GM21423 (cell line): ENCODE measurements around the gene RNF39.
"Not testable (repeated sequence)": the region's sequence is repeated elsewhere in the genome, so short reads cannot be mapped to it uniquely, and the experiment has no call there.

Experiments used
- ATAC-seq: cut with Tn5 transposase; IDR thresholded peaks from one replicate; pipeline ENCODE4 v1.9.1; 2021; ENCODE audit warnings: mild to moderate bottlenecking, moderate library complexity; ENCODE audit not compliant: unreplicated experiment

RNF39 gene

GRCh38 chr6:30062471-30063178, 12.9 kb downstream of the RNF39 start:
- ATAC-seq: no peak

GRCh38 chr6:30061858-30062458, 13.6 kb downstream of the RNF39 start:
- no peak for ATAC-seq

GRCh38 chr6:30061092-30061857, 14.3 kb downstream of the RNF39 start, which contains the start of gene POLR1H:
TSS of gene POLR1H (plus strand) at chr6:30061265. CDS start at chr6:30061525, 260 bp downstream.
- peak; percentile 84 for ATAC-seq

- ATAC-seq: peak; percentile 19
Measured at GRCh38 chr6:30060606-30061091, 14.9 kb downstream of the RNF39 start.

GRCh38 chr6:30055513-30055912, 20.1 kb downstream of the RNF39 start:
- no peak for ATAC-seq

GRCh38 chr6:30053682-30054081, 21.9 kb downstream of the RNF39 start:
- no peak for ATAC-seq

GRCh38 chr6:30047220-30047619, 28.3 kb downstream of the RNF39 start:
- ATAC-seq: no peak

- no peak for ATAC-seq
Measured at GRCh38 chr6:30044630-30045029, 30.9 kb downstream of the RNF39 start.

GRCh38 chr6:30043744-30044143, 31.8 kb downstream of the RNF39 start:
- ATAC-seq: no peak

- ATAC-seq: no peak
Measured at GRCh38 chr6:30042914-30043313, 32.7 kb downstream of the RNF39 start.

- no peak for ATAC-seq
Measured at GRCh38 chr6:30042476-30042875, 33.1 kb downstream of the RNF39 start.

GRCh38 chr6:30041821-30042220, 33.7 kb downstream of the RNF39 start:
- no peak for ATAC-seq

GRCh38 chr6:30041221-30041620, 34.3 kb downstream of the RNF39 start:
- ATAC-seq: no peak

- ATAC-seq: no peak
Measured at GRCh38 chr6:30037182-30037788, 38.3 kb downstream of the RNF39 start.

- no peak for ATAC-seq
Measured at GRCh38 chr6:30035784-30036183, 39.8 kb downstream of the RNF39 start.

GRCh38 chr6:30033440-30033839, 42.1 kb downstream of the RNF39 start:
- ATAC-seq: not testable (repeated sequence)

- no peak for ATAC-seq
Measured at GRCh38 chr6:30031381-30031780, 44.2 kb downstream of the RNF39 start.

GRCh38 chr6:30029588-30029987, 46.0 kb downstream of the RNF39 start:
- ATAC-seq: no peak

GRCh38 chr6:30025186-30025585, 50.4 kb downstream of the RNF39 start:
- no peak for ATAC-seq

- not testable (repeated sequence) for ATAC-seq
Measured at GRCh38 chr6:30022712-30023111, 52.9 kb downstream of the RNF39 start.

GRCh38 chr6:30022189-30022588, 53.4 kb downstream of the RNF39 start:
- no peak for ATAC-seq
